ENCODE results near the gene SGK2.
"Not testable (repeated sequence)": the region's sequence is repeated elsewhere in the genome, so short reads cannot be mapped to it uniquely, and the experiment has no call there.

SGK2 gene

DNA sequence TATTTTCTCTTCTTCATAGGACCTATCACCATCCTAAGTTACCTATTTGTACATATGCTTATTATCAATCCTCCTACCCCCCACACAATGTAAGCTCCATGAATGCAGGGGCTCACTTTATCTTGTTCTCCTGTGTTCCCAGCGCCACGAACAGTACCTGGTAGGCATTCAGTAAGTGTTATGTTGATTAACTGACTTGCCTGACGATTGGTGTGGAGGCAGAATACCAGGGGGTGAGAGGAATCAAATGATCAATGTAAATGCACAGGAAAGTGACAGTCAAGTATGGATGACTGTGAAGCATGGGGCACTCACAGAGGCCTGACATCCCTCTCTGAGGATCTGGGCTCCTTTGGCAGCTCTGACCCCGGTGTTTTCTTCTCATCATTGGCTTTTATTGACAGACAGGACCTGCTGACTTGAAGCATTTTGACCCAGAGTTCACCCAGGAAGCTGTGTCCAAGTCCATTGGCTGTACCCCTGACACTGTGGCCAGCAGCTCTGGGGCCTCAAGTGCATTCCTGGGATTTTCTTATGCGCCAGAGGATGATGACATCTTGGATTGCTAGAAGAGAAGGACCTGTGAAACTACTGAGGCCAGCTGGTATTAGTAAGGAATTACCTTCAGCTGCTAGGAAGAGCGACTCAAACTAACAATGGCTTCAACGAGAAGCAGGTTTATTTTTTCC lies 25.8 kb downstream of the SGK2 start:
- peaks cover 8% of the 10 kb centered on the region for H3K4me1 ChIP-seq (ENCODE audit: insufficient read depth, low read length)
- no peak overlapping the region for H3K4me3 ChIP-seq (ENCODE audit: low read length)
- H3K36me3 ChIP-seq (ENCODE audit: insufficient read depth, low read depth, low read length), result no peaks in the 10 kb centered on the region
- H3K27me3 ChIP-seq (ENCODE audit: insufficient read depth, low read length), result no peaks in the 10 kb centered on the region
- H3K27ac ChIP-seq (ENCODE audit: low read length), result no peak overlapping the region
- no peaks in the 10 kb centered on the region for H3K9me3 ChIP-seq (ENCODE audit: insufficient read depth, low read depth, low read length)
- no peak overlapping the region for H3K9ac ChIP-seq (ENCODE audit: low read depth, low read length)

- H3K9ac ChIP-seq (ENCODE audit: low read depth, low read length), result no peak overlapping the region
- H3K9me3 ChIP-seq (ENCODE audit: insufficient read depth, low read depth, low read length), result no peaks in the 10 kb centered on the region
- H3K4me1 ChIP-seq (ENCODE audit: insufficient read depth, low read length), result peaks cover 8% of the 10 kb centered on the region
- H3K36me3 ChIP-seq (ENCODE audit: insufficient read depth, low read depth, low read length), result no peaks in the 10 kb centered on the region
- H3K4me3 ChIP-seq (ENCODE audit: low read length), result no peak overlapping the region
- no peaks in the 10 kb centered on the region for H3K27me3 ChIP-seq (ENCODE audit: insufficient read depth, low read length)
- no peak overlapping the region for H3K27ac ChIP-seq (ENCODE audit: low read length)
Measured at GRCh38 chr20:43586641-43587040, 27.8 kb downstream of the SGK2 start.

DNA sequence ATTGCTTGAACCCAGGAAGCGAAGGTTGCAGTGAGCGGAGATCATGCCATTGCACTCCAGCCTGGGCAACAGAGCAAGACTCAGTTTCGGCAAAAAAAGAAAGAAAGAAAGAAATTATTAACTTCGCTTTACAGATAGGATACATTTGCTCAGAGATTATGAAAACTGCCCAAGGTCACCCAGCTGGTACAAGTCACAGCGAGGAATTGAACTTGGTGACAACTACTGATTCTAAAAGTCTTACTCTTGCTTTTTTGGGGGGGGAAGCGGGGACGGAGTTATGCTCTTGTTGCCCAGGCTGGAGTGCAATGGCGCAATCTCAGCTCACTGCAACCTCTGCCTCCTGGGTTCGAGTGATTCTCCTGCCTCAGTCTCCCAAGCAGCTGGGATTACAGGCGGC lies 29.7 kb downstream of the SGK2 start:
- not testable (repeated sequence) for H3K9ac ChIP-seq (ENCODE audit: low read depth, low read length); H3K27me3 ChIP-seq (ENCODE audit: insufficient read depth, low read length); H3K4me3 ChIP-seq (ENCODE audit: low read length); H3K36me3 ChIP-seq (ENCODE audit: insufficient read depth, low read depth, low read length); H3K4me1 ChIP-seq (ENCODE audit: insufficient read depth, low read length); H3K9me3 ChIP-seq (ENCODE audit: insufficient read depth, low read depth, low read length); H3K27ac ChIP-seq (ENCODE audit: low read length)

DNA sequence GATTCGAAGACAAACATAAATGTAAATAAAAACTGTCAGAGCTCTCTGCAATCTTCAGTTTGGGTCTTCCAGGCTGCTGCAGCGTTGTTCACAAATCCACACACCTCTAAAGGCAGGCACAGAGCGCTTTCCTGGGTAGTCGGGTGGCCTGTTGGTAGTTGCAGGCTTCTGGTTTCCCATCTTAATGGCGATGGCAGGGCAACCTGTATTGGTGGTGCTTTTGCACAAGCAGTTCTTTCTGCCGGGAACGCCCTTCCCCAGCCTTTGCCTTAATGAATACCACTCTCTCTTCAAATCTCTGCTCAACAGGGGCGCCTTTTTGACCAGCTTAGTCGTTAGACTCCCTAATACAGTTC lies 31.2 kb downstream of the SGK2 start:
- Histone ChIP-seq H3K9me3 (ENCODE audit: insufficient read depth, low read depth, low read length) (no peaks in the 10 kb centered on the region), H3K9ac (ENCODE audit: low read depth, low read length) (peak overlapping the region; percentile 90; the same call in 1 of the 2 replicates), H3K4me3 (ENCODE audit: low read length) (peak overlapping the region; percentile 91), H3K27me3 (ENCODE audit: insufficient read depth, low read length) (no peaks in the 10 kb centered on the region), H3K4me1 (ENCODE audit: insufficient read depth, low read length) (no peaks in the 10 kb centered on the region), H3K27ac (ENCODE audit: low read length) (peak overlapping the region; percentile 77), H3K36me3 (ENCODE audit: insufficient read depth, low read depth, low read length) (peaks cover 9% of the 10 kb centered on the region; the same call in 1 of the 2 replicates)

DNA sequence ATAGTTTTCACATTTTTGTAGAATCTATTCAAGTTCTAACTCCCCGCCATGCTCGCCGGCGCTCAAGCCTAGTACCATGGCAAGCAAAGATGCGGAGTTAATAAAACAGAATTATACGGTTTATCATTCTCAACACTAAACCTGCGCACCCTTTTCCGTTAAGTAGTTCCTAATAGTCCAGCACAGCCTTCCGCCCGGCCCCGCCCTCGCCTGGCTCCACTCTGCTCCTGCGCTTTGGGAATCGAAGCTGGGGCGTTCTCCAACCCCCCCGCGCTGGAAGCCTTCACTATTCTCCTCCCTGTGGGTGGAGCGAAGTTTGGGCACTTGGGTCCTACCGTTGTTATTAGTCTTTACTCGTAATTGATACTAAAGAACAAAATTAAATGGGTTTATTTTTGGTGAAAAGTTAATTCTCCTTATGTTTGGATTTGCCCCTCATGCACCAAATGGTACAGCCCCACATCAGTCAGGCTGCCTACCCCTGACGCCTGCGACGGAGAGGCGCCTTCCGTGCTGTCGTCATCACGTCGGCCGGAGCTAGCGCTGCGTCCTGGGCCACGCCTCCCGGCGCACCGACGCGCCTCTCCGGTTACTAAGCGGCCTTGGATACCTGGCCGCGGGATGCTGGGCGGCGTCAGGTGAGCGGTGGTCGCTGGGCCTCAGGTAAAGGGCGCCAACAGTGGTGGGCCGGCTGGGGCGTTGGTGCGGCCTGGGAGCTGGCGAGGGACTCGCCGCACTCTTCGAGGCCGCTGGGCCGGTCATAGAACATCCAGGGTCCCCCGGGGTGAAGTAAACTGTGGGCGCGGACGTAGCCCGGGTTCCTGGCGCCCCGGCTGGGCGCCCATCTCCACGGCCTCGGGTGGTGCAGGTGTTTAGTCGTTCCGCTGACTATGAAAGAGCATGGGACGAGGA lies 31.8 kb downstream of the SGK2 start, which contains the start of gene IFT52:
IFT52 (plus strand) TSS at position 546 of the 912 bp plus-strand sequence. CDS start 3,762 bp downstream, outside the sequence.
- H3K27ac ChIP-seq (ENCODE audit: low read length), result peak within 1 kb of the TSS; percentile 77
- H3K4me3 ChIP-seq (ENCODE audit: low read length), result peak within 1 kb of the TSS; percentile 91

DNA sequence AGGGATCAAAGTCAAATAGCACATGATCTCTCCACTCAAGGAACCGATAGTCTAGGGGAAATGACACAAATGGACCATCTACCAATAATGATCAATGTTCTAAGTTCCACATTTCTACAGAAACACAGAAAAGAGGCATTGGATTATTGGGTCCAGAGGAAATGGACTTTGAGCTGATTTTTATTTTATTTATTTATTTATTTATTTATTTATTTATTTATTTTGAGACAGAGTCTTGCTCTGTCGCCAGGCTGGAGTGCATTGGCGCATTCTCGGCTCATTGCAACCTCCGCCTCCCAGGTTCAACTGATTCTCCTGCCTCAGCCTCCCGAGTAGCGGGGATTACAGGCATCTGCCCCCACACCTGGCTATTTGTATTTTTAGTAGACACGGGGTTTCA lies 43.1 kb downstream of the SGK2 start:
- H3K36me3 ChIP-seq (ENCODE audit: insufficient read depth, low read depth, low read length), result peaks cover 56% of the 10 kb centered on the region
- not testable (repeated sequence) for H3K9me3 ChIP-seq (ENCODE audit: insufficient read depth, low read depth, low read length); H3K27me3 ChIP-seq (ENCODE audit: insufficient read depth, low read length); H3K27ac ChIP-seq (ENCODE audit: low read length); H3K9ac ChIP-seq (ENCODE audit: low read depth, low read length); H3K4me1 ChIP-seq (ENCODE audit: insufficient read depth, low read length); H3K4me3 ChIP-seq (ENCODE audit: low read length)

More for the DNA sequence above, 31.8 kb downstream of the SGK2 start, which contains the start of gene IFT52:
- peaks cover 12% of the 10 kb centered on the region; the same call in 1 of the 2 replicates for H3K36me3 ChIP-seq (ENCODE audit: insufficient read depth, low read depth, low read length)
- H3K4me1 ChIP-seq (ENCODE audit: insufficient read depth, low read length), result no peaks in the 10 kb centered on the region
- peak within 1 kb of the TSS; percentile 90 for H3K9ac ChIP-seq (ENCODE audit: low read depth, low read length)
- no peaks in the 10 kb centered on the region for H3K9me3 ChIP-seq (ENCODE audit: insufficient read depth, low read depth, low read length)
- no peaks in the 10 kb centered on the region for H3K27me3 ChIP-seq (ENCODE audit: insufficient read depth, low read length)

DNA sequence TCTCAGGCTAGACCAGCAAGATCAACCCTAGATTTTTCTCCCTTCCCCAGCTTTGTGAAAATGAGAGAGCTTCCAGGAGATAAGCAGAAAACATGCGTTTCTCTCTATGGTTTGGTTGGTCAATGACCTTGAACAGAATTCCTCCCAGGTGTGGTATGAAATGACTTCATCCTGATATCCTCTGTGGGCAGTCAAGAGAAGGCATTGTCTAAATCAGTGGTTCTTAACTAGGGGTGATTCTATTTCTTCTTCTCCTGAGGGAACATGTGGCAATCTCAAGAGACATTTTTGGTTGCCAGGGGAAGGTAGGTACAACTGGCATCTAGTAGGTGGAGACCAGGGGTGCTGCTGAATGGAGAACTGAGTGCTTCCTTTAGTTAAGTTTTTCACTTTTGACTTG lies 44.3 kb downstream of the SGK2 start:
- Histone ChIP-seq H3K9ac (ENCODE audit: low read depth, low read length) (no peak overlapping the region), H3K4me1 (ENCODE audit: insufficient read depth, low read length) (no peaks in the 10 kb centered on the region), H3K36me3 (ENCODE audit: insufficient read depth, low read depth, low read length) (peaks cover 47% of the 10 kb centered on the region), H3K27me3 (ENCODE audit: insufficient read depth, low read length) (no peaks in the 10 kb centered on the region), H3K9me3 (ENCODE audit: insufficient read depth, low read depth, low read length) (no peaks in the 10 kb centered on the region), H3K27ac (ENCODE audit: low read length) (no peak overlapping the region), H3K4me3 (ENCODE audit: low read length) (no peak overlapping the region)

DNA sequence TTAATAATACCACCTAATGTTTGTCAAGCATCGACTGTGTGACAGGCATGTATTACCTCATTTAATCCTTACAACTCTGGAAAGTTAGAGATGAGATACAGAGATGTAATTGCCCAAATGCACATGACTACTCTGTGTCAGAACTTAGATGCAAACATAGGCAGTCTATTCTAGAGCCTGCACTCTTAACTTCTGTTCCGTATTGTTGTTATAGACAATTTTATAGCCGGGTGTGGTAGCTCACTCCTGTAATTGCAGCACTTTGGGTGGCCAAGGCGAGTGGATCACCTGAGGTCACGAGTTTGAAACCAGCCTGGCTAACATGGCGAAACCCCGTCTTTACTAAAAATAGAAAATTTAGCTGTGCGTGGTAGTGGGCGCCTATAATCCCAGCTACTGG lies 46.9 kb downstream of the SGK2 start:
- no peaks in the 10 kb centered on the region for H3K4me1 ChIP-seq (ENCODE audit: insufficient read depth, low read length)
- H3K27ac ChIP-seq (ENCODE audit: low read length), result no peak overlapping the region
- peaks cover 35% of the 10 kb centered on the region for H3K36me3 ChIP-seq (ENCODE audit: insufficient read depth, low read depth, low read length)
- no peaks in the 10 kb centered on the region for H3K27me3 ChIP-seq (ENCODE audit: insufficient read depth, low read length)
- H3K9me3 ChIP-seq (ENCODE audit: insufficient read depth, low read depth, low read length), result no peaks in the 10 kb centered on the region
- H3K4me3 ChIP-seq (ENCODE audit: low read length), result no peak overlapping the region
- H3K9ac ChIP-seq (ENCODE audit: low read depth, low read length), result no peak overlapping the region

DNA sequence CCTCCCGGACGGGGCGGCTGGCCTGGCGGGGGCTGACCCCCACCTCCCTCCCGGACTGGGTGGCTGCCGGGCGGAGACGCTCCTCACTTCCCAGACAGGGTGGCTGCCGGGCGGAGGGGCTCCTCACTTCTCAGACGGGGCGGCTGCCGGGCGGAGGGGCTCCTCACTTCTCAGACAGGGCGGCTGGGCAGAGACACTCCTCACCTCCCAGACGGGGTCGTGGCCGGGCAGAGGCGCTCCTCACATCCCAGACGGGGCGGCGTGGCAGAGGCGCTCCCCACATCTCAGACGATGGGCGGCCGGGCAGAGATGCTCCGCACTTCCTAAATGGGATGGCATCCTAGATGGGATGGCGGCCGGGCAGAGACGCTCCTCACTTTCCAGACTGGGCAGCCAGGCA lies 48.5 kb downstream of the SGK2 start:
- H3K4me3 ChIP-seq (ENCODE audit: low read length); H3K27ac ChIP-seq (ENCODE audit: low read length); H3K9me3 ChIP-seq (ENCODE audit: insufficient read depth, low read depth, low read length); H3K27me3 ChIP-seq (ENCODE audit: insufficient read depth, low read length); H3K9ac ChIP-seq (ENCODE audit: low read depth, low read length); H3K4me1 ChIP-seq (ENCODE audit: insufficient read depth, low read length): not testable (repeated sequence)
- H3K36me3 ChIP-seq (ENCODE audit: insufficient read depth, low read depth, low read length), result peaks cover 35% of the 10 kb centered on the region

- no peaks in the 10 kb centered on the region for H3K4me1 ChIP-seq (ENCODE audit: insufficient read depth, low read length)
- no peaks in the 10 kb centered on the region for H3K9me3 ChIP-seq (ENCODE audit: insufficient read depth, low read depth, low read length)
- peaks cover 56% of the 10 kb centered on the region for H3K36me3 ChIP-seq (ENCODE audit: insufficient read depth, low read depth, low read length)
- no peak overlapping the region for H3K9ac ChIP-seq (ENCODE audit: low read depth, low read length)
- no peak overlapping the region for H3K27ac ChIP-seq (ENCODE audit: low read length)
- no peaks in the 10 kb centered on the region for H3K27me3 ChIP-seq (ENCODE audit: insufficient read depth, low read length)
- H3K4me3 ChIP-seq (ENCODE audit: low read length), result no peak overlapping the region
Measured at GRCh38 chr20:43631598-43631997, 72.8 kb downstream of the SGK2 start.

All from iPS-20b (cell line).